ENCODE measurements around the gene CIDEA. TPM values are rescaled to one million over a fixed set of nuclear protein-coding genes. Genes with fewer than 3 reads are reported as not detected.
A peak's percentile ranks its signal among the peaks of the same experiment; 100 is the strongest.

CIDEA gene
- total and polyA plus RNA-seq, 9 of the 15 experiments (the other 6 are each of a cell fraction or from before 2014, with no cell fraction given), result not detected

DNA sequence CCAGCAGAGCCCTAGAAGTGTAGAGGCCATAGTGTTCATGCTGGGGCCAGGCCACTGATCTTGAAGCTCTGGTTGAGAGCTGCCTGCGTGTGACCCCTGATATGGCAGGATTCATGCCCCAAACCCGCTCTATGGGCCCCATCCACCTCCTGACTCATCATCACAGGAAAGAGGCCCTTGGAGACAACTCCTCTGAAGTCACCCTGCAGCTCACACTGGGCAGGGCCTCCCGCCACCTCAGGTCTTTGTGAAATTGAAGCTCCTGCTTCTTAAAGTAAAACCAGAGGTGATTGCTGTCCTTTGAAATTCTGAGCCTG lies 41.9 kb downstream of the CIDEA start (continued):
- TF ChIP-seq JUND (IDR thresholded peaks at IDR 0.05; ENCODE audit: borderline replicate concordance, low read depth, low read length) (peak; percentile 57; the same call in 1 of the 2 replicates), JUND (tag; IDR thresholded peaks at IDR 0.05; ENCODE audit: borderline replicate concordance, low read depth, low read length) (peak; percentile 27; the same call in 1 of the 3 replicates), HNRNPK (IDR thresholded peaks at IDR 0.05; ENCODE audit: low read depth, low read length, poor library complexity, severe bottlenecking) (no peak), SMARCE1 (IDR thresholded peaks at IDR 0.05) (peak; percentile 21; the same call in 1 of the 2 replicates), PRMT5 (CRISPR knock-in tag; IDR thresholded peaks at IDR 0.05) (no peak)
- TF ChIP-seq, protein P1, sequence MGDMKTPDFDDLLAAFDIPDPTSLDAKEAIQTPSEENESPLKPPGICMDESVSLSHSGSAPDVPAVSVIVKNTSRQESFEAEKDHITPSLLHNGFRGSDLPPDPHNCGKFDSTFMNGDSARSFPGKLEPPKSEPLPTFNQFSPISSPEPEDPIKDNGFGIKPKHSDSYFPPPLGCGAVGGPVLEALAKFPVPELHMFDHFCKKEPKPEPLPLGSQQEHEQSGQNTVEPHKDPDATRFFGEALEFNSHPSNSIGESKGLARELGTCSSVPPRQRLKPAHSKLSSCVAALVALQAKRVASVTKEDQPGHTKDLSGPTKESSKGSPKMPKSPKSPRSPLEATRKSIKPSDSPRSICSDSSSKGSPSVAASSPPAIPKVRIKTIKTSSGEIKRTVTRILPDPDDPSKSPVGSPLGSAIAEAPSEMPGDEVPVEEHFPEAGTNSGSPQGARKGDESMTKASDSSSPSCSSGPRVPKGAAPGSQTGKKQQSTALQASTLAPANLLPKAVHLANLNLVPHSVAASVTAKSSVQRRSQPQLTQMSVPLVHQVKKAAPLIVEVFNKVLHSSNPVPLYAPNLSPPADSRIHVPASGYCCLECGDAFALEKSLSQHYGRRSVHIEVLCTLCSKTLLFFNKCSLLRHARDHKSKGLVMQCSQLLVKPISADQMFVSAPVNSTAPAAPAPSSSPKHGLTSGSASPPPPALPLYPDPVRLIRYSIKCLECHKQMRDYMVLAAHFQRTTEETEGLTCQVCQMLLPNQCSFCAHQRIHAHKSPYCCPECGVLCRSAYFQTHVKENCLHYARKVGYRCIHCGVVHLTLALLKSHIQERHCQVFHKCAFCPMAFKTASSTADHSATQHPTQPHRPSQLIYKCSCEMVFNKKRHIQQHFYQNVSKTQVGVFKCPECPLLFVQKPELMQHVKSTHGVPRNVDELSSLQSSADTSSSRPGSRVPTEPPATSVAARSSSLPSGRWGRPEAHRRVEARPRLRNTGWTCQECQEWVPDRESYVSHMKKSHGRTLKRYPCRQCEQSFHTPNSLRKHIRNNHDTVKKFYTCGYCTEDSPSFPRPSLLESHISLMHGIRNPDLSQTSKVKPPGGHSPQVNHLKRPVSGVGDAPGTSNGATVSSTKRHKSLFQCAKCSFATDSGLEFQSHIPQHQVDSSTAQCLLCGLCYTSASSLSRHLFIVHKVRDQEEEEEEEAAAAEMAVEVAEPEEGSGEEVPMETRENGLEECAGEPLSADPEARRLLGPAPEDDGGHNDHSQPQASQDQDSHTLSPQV (IDR thresholded peaks at IDR 0.05), result peak; percentile 88
- TF ChIP-seq, protein P2, sequence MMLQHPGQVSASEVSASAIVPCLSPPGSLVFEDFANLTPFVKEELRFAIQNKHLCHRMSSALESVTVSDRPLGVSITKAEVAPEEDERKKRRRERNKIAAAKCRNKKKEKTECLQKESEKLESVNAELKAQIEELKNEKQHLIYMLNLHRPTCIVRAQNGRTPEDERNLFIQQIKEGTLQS (IDR thresholded peaks at IDR 0.05), result peak; percentile 67
- TF ChIP-seq, protein P2 (CRISPR knock-in tag; conservative IDR thresholded peaks at IDR 0.05), result no peak
- TF ChIP-seq, protein P3, sequence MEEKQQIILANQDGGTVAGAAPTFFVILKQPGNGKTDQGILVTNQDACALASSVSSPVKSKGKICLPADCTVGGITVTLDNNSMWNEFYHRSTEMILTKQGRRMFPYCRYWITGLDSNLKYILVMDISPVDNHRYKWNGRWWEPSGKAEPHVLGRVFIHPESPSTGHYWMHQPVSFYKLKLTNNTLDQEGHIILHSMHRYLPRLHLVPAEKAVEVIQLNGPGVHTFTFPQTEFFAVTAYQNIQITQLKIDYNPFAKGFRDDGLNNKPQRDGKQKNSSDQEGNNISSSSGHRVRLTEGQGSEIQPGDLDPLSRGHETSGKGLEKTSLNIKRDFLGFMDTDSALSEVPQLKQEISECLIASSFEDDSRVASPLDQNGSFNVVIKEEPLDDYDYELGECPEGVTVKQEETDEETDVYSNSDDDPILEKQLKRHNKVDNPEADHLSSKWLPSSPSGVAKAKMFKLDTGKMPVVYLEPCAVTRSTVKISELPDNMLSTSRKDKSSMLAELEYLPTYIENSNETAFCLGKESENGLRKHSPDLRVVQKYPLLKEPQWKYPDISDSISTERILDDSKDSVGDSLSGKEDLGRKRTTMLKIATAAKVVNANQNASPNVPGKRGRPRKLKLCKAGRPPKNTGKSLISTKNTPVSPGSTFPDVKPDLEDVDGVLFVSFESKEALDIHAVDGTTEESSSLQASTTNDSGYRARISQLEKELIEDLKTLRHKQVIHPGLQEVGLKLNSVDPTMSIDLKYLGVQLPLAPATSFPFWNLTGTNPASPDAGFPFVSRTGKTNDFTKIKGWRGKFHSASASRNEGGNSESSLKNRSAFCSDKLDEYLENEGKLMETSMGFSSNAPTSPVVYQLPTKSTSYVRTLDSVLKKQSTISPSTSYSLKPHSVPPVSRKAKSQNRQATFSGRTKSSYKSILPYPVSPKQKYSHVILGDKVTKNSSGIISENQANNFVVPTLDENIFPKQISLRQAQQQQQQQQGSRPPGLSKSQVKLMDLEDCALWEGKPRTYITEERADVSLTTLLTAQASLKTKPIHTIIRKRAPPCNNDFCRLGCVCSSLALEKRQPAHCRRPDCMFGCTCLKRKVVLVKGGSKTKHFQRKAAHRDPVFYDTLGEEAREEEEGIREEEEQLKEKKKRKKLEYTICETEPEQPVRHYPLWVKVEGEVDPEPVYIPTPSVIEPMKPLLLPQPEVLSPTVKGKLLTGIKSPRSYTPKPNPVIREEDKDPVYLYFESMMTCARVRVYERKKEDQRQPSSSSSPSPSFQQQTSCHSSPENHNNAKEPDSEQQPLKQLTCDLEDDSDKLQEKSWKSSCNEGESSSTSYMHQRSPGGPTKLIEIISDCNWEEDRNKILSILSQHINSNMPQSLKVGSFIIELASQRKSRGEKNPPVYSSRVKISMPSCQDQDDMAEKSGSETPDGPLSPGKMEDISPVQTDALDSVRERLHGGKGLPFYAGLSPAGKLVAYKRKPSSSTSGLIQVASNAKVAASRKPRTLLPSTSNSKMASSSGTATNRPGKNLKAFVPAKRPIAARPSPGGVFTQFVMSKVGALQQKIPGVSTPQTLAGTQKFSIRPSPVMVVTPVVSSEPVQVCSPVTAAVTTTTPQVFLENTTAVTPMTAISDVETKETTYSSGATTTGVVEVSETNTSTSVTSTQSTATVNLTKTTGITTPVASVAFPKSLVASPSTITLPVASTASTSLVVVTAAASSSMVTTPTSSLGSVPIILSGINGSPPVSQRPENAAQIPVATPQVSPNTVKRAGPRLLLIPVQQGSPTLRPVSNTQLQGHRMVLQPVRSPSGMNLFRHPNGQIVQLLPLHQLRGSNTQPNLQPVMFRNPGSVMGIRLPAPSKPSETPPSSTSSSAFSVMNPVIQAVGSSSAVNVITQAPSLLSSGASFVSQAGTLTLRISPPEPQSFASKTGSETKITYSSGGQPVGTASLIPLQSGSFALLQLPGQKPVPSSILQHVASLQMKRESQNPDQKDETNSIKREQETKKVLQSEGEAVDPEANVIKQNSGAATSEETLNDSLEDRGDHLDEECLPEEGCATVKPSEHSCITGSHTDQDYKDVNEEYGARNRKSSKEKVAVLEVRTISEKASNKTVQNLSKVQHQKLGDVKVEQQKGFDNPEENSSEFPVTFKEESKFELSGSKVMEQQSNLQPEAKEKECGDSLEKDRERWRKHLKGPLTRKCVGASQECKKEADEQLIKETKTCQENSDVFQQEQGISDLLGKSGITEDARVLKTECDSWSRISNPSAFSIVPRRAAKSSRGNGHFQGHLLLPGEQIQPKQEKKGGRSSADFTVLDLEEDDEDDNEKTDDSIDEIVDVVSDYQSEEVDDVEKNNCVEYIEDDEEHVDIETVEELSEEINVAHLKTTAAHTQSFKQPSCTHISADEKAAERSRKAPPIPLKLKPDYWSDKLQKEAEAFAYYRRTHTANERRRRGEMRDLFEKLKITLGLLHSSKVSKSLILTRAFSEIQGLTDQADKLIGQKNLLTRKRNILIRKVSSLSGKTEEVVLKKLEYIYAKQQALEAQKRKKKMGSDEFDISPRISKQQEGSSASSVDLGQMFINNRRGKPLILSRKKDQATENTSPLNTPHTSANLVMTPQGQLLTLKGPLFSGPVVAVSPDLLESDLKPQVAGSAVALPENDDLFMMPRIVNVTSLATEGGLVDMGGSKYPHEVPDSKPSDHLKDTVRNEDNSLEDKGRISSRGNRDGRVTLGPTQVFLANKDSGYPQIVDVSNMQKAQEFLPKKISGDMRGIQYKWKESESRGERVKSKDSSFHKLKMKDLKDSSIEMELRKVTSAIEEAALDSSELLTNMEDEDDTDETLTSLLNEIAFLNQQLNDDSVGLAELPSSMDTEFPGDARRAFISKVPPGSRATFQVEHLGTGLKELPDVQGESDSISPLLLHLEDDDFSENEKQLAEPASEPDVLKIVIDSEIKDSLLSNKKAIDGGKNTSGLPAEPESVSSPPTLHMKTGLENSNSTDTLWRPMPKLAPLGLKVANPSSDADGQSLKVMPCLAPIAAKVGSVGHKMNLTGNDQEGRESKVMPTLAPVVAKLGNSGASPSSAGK (IDR thresholded peaks at IDR 0.05), result peak; percentile 68

Measured in K562 (cell line).